NOMO-1 treated with dmso at 0.1 percent for 144 hours (cell line): ENCODE results near the gene DLK1.

Source experiments
- DNase-seq: peaks from one replicate; lab custom pipeline; 2025; ENCODE audit not compliant: unreplicated experiment; lab: John Stamatoyannopoulos, UW

Gene DLK1

DNA sequence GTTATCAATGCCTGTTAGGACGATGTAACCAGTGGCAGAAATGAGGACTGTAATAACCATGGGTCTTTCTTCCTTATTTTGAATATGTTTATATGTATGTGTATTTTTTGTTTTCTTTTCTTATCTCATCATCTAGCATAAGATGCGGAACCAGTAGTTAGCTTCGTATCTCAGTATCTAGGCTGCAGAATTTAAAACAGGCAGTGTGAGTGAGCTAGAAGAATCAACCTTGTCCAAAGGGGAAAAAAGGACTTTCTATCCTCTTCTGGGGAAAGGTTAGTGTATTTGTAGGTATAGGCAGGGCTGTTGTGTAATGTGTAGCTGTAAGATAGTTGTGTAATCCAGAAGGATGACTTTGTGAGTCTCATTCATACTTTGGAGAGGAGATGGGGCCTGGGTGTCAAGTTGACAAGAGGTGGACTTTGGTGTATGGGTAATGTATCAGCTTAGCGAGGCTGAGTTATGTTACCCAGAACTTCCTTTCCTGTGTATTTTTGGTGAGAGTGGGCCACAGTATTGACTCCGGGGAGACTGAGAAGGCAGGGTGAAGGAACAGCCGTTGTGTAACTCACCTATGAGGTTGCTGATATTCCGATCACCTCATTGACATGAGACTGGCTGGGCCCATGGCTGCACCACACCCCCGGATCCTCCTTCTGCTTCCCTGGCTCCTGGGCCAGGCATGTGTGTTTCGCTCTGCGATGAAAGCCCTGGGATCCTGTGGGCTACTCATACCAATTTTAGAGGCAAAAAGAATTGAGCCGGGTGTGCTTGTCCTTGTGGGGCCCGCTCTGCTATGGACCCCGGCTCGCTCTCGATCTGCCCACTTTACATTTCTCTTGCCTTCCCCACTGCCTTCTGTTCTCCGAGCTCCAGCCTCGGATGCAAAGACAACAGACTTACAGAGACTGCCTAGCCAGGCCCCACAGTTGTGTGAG is 24.3 kb downstream of the DLK1 start:
- DNase-seq: no peak

DNA sequence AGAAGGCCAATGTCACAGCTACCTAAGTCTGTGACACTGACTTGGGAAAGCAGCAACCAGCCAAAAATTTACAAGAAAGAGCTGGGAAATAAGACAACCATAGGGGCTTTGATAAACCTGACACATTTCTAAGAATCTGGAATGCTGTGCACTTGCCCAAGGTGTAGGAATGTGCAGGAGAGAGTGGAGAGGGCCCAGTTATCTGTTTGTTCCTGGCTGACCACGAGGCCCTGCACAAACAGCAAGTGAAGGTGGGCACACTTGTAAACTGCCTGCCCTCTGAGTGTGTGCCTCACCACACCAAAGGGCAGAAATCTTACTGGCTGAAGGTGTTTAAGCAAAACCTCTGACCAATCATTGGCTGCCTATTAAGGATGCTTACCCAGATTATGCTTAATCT is 27.3 kb downstream of the DLK1 start:
- no peak for DNase-seq

DNA sequence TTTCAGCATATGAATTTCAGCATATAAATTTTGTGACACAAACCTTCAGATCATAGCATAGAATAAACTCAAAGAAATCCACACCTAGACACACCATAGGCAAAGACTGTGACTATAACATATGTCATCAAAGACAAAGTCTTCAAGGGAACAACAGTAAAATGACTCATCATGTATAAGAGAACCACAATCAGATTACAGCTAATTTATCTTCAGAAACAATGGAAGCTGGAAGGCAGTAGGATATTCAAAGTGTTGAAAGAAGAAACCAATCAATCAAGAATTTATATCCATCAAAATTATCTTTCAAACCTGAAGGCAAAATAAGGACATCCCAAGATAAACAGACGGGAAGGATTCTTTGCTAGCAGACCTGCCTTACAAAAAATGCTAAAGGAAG is 29.0 kb downstream of the DLK1 start:
- no peak for DNase-seq

DNA sequence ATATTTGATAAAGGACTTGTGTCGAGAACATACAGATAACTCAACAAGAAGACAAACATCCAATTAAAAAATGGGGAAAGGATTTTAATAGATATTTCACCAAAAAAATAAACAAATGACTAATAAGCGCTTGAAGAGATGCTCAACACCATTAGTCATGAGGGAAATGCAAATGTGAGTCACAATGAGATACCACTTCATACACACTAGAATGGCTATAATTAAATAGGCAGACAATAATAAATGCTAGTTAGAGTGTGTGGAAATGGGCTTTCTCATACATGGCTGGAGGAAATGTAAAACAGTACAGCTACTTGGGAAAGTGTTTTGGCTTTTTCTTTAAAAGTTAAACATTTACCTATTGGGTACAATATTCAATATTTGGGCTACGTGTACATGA is 34.8 kb downstream of the DLK1 start:
- no peak for DNase-seq

DNA sequence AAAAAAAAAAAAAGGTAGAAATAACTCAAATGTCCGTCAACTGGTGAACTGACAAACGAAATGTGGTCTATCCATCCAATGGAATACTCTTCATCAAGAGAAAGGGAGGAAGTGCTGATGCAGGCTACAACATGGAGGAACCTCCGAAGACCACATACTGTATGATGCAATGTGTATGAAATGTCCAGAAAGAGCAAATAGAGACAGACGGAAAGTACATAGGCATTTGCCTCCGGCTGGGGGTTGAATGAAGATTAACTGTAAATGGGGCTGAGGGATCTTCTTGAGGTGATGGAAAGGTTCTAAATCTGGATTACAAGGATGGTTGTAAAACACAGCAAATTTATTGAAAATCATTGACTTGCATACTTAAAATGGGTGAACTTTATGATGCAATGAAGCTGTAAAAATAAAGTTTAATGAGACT is 35.4 kb downstream of the DLK1 start:
- peak; percentile 25 for DNase-seq

DNA sequence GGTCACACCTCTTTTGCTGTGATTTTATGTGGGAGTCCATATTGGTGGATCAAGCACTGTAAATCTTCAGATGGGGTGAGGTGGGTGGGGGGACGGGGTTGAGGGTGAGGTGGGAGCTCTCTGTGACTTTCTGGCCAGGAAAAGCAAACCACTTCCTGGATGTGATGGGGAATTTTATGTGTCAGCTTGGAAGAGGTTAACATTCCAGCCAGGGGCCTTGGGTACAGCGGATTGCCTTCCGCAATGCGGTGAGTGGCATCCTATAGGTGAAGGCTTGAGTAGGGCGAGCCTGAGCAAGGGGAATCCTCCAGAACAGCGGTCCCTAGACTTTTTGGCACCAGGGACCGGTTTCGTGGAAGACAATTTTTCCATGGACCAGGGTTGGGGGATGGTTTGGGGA is 36.2 kb downstream of the DLK1 start:
- no peak for DNase-seq

DNA sequence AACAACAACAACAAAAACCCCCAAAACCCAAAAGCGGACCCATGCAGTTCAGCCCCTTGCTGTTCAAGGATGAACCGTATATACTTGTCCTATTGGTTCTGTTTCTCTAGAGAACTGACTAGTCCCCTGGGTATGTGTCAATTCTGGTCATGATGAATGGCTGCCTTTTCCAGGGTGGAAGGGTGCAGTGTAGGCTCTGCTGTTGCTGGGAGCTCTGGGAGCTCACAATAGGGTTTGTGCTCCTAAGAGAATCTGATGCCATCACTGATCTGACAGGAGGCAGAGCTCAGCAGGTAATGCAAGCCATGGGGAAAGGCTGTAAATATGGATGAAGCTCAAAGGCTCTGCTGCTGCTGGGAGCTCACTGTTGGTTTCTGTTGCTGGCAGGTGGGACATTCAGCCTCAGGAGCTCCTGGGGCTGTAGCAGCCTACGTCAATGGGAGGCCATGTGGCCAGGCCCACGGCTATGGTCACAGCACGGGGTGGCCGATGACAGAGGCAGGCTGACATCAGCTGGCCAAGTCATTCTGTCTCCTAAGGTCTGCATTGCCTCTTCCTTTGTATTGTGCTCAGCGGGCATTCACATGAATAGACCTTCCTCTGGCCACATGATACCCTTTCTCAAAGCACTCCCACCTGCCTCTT is 37.9 kb downstream of the DLK1 start:
- DNase-seq: no peak

DNA sequence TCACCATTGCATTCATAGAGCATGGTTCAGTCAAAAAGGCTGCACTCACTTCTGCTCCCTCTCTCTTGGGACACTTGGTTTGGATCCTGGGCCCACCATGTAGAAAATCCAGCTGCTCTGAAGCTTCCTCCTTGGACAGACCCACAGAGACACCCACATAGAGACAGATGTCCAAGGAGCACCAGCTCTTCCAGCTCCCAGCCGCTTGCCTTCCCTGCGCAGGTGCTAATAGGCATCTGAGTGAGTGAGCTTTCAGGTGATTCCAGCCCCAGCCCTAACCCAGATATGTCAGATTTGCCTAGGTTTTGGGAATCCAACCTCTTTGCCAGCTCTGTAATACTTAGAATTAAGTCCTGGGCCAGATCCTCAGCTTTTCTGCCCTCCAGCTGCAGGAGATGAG is 38.6 kb downstream of the DLK1 start:
- no peak for DNase-seq

DNA sequence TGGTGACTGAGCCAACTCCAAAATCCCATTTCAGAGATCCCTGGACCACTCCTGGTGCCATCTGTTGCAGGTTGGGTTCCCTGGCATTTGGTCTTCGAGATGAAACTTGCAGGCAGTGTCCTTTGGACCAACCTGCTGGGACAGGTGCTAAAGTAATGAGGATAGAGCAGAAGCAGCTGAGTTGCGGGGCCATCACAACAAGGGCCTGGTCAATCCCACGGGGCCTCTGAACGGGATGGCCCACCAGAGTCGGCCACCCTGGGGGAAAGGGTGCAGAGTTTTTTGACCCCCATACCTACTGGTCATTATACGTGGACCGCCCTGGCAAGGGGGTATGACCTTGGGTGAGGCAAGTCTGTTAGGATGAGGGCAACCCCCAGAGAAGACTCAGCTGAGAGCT is 39.3 kb downstream of the DLK1 start:
- DNase-seq: no peak

DNA sequence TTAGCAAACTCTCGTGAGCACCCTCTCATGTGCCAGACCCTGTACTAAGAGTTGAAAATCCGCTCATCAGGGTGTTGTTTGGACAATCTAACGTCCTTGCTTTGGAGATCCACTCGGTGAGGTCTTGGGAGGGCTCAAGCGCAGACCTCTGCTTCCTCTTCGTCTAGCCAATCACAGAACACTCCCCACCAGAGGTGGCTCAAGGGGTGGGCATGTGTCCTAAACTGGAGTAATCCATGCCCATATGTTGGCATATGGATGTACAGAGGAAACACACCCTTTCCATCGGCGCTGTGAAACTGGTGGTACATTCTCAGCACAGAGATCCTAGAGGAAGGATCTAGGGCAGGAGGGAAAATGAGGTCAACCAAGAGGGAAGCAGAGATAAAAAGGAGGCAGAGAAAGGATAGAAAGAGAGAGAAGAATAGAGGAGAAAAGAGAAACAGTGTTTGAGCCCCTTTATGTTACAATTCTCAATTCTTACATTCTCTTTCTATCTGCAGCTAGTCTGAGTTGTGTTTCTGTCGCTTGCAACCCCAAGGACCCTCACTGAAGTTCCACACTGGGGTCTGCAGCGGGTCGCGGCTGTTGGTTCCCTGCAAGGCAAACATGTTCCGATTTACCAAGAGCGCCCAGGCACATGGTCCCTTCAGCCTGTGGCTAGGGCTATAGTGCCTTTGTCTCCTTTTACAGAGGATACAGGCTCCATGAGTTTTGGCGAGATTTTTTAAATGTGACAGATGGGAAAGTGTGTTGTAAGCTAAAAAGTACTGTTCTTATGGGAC is 40.5 kb downstream of the DLK1 start:
- no peak for DNase-seq

DNA sequence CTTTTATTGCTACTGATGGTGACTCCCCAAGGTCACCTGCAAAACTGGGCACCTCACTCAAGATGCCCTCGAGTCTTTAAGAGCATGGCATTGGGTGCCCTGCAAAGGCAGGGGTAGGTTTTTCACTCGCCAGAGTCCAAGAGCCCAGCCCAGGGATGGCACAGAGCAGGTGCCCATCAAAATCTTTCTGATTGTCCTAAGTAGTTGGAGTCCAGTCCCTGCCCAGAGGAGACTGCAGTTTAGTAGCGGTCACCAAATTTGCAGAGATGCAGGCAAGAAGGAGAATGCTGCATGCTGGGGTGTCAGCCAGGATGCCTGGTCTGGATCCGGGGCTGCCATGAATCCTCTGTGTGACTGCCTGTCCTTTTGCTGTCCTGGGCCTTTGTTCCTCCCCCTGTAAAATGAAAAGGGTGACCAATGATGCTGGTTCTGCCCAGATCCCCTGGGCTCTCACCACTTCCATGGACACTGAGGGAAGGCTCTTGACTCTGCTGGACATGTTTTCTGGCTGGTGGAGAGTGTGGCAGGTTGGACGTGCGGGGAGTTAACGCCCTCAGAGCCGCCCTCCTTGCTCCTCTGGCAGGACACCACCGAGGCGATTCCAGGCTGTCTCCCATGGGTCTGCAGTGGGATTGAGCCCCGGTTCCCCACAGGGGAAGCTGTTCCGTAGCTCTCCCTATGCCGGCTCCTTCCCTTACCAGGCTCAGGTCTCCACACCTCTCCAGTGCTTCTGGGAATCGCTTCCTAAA is 41.3 kb downstream of the DLK1 start:
- no peak for DNase-seq

DNA sequence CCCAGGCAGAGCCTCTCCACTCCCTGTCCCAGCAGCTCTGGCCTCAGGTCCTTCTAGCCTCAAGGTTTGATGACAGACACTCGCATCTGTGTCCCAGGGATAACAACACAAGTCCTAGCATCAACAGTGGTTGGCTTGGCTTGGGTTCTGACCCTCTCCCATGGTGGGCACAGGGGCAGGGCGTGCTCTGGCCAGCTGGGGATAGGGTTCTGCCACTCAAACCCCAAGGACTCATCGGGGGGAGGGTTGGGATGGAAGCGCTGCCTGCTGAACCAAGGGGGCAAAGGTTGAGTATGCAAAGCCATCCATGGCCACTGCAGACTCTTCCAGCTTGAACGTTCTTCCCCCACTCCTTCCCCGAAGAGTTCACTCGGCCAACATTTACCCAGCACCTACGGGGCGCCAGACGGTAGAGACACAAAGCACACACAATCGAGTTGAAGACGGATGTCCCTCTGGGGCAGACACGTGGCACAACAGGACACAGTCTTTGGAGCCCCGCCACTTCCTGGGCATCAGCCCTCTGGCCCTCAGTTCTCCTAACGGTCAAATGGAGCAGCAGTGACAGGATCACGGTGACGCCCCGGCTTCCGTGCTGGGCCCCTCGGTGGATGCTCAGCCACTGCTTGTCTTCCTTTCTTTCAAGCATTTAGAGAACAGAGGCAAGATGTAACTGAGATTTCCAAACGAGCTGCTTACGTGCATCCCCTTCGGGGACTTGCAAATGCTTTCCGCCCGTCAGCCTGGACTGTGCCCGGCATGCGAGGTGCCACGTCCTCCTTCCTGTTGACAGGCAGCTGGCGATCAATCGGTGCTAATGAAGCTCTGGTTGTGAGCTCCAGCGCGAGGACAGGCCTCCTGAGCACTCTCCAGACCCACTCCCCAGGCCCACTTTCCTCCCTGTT is 42.6 kb downstream of the DLK1 start:
- no peak for DNase-seq

DNA sequence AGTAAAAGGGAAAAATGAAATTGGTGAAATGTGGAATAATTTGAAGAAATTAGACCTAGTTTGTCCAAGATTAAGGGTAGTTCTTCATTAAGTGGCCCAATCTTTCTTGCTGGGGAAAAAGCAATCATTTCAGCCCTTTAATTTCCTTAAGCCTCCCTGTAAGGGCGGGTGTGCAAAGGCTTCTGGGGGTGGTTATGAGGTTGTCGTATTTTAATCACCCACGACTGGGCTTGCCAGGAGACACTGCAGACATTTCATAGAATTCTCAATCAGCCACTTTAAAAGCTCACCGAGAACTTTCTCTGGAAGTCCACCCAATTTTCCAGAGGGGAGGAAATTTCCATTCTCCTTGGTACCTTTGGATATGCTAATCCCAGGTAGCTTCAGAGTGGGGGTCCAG is 43.4 kb downstream of the DLK1 start:
- DNase-seq: no peak

DNA sequence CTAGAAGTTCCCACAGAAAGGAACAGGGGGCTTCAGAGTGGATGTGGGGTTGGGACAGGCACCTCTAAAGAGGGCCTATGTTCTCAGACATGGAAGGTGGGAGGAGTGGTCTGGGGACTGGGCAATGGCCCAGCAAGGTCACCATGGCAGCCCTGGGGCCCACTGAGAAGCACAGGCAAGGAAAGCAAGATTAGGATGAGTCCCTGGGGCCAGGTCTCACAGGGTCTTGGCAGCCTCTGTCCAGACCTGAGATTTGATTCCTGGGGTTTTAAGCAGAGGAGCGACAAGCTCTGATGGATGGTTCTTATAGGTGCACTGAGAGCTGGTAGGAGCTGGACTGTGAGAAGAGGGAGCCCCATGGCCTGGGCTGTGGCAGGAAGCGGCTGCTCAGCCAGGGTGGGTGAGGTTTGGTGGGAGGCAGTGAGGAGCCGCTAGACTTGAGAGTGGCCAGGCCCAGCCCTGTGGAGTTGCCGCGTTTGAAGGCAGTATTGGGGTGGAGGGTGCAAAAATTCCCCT is 44.0 kb downstream of the DLK1 start:
- no peak for DNase-seq

DNA sequence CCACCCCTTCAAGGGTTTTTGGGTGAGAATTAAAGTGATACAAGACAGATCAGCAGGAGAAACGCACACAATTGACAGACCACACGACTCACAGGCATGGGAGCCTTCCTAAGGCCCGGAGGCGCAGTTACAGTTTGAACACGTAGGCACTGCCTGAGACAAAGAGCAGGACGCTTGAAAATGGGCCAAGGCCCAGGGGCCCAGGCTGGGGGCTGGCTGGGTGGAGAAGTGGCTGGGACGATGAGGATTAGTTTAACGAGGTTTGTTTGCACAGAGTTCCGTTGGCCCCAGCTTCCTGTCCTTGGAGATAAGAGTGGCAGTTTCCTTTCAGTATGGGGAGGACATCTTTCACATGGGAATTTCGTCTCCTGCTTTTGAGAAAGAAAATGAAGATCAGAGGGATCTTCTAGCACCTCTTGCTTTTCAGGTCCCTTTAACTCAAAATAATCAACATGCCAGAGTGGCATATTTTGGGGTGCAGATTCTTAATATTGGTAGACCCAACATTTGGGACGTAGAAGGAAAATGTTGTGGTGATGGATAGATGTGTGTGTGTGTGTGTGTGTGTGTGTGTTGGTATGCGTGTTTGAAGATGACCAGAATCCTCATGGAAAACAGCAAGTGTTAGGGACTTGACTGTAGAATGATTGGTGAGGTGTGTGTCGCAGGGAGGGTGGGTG is 44.6 kb downstream of the DLK1 start:
- no peak for DNase-seq

DNA sequence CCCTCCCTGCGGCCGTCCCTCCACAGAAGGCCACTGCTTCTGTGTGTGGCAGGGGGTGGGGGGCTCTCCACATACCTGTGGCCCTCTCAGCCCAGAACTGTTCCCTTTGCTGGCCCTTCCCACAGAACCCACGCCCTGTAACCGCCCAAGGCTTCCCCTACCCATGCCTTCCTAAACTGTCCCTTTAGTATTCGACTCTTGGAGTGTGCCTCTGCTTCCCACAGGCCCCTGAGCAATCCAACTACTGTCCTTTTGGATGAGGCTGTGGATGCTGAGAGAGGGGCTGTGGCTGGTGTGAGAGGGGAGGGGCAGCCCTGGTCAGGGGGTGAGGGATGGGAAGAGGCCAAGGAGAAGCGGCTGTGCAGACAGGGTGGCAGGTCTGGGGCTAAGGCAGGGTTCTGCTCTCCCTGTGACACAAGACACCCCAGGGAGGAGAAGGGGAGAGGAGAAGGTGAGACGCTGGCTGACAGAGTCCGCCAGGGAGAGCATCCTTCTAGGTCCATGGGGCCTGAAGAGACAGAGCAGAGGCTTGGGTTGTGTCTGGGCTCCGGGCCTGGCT is 46.0 kb downstream of the DLK1 start:
- DNase-seq: no peak

DNA sequence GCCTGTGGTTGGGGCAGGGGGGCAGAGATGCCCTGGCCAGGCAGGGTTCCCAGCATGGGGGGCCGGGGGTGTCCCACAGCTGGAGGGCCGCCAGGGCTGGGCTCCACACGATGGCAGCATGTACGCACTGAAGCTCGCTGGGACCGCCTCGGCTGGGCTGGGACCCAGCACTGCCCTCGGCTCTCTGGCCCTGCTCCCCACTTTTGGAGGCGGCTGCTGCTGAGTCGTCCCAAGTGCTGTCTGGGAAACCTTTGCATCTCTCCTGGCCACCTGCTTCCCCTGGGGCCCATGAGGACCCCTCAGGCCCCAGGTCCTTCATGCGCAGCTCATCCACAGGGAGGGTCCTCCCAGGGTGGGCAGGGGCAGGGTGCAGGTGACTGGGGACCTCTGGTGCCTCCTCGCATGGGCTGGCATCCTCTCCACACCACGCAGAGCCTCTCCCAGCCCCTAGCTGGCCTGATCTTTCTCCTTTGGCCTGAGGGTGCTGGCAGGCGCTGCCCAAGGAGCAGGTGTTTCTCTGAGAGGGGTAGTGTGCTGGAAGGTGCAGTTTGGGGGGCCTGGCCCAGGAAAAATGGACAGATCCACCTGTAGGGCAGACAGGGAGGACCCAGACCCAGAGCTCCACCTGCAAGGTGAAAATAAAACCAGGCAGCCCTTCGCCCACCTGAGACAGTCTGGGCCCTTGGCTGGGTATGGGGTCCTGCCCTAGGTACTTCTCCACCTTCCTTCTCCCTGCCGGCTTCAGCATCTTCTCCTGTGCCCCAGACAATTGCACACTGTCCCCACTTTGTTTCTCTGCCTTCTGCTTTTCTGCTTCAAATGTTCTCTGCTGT is 46.9 kb downstream of the DLK1 start:
- DNase-seq: no peak

DNA sequence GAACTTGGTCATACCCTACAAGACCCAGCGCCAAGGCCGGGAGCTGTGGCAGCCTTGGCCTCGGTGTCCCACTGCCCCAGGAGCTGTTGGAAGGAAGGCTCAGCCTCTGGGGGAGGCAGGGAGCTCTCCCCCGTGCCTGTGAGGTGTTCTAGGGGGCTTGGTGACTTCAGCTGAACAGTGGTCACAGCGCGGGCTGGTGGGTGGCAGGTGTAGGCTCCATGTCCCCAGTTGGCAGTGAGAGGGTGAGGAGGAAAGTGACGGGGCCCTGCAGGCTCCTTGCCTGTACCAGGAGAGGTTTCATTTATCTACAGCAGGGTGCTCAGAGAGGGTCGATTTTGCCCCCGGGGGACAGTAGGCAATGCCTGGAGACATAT is 47.5 kb downstream of the DLK1 start:
- DNase-seq: no peak
